Smooth muscle cell (in vitro differentiated cells): ENCODE measurements around the gene RBFOX2. TPM values are rescaled to one million over a fixed set of nuclear protein-coding genes. Genes with fewer than 3 reads are reported as not detected.

Source experiments
- DNase-seq: peaks from one replicate; lab custom pipeline; 2025; ENCODE audit not compliant: unreplicated experiment; lab: John Stamatoyannopoulos, UW
- H2AFZ ChIP-seq: fragments of 200-600 bp; sonication (generic); 2 replicates; pipeline ENCODE4 v1.6.0; 2016; ENCODE audit warnings: antibody characterized with exemption, low read depth, mild to moderate bottlenecking
- H3F3A ChIP-seq: fragments of 200-600 bp; sonication (generic); 2 replicates; pipeline ENCODE4 v1.6.0; 2017; ENCODE audit warnings: antibody characterized with exemption, low read depth
- H3K27ac ChIP-seq: fragments of 200-600 bp; sonication (generic); 2 replicates; pipeline ENCODE4 v1.5.1; 2016; ENCODE audit warnings: low read depth, mild to moderate bottlenecking
- H3K27me3 ChIP-seq: fragments of 200-600 bp; sonication (generic); 2 replicates; pipeline ENCODE4 v1.6.1; 2016; ENCODE audit warnings: low read depth, mild to moderate bottlenecking
- H3K36me3 ChIP-seq: fragments of 200-600 bp; sonication (generic); 2 replicates; pipeline ENCODE4 v1.5.1; 2016; ENCODE audit warnings: low read depth
- H3K4me1 ChIP-seq: fragments of 200-600 bp; sonication (generic); 2 replicates; pipeline ENCODE4 v1.5.1; 2016; ENCODE audit warnings: low read depth
- H3K4me2 ChIP-seq: fragments of 200-600 bp; sonication (generic); 2 replicates; pipeline ENCODE4 v1.6.0; 2016; ENCODE audit warnings: mild to moderate bottlenecking
- H3K4me3 ChIP-seq: fragments of 200-600 bp; sonication (generic); 2 replicates; pipeline ENCODE4 v1.5.1; 2016; ENCODE audit warnings: mild to moderate bottlenecking
- H3K79me2 ChIP-seq: fragments of 200-600 bp; sonication (generic); 2 replicates; pipeline ENCODE4 v1.6.0; 2016; ENCODE audit warnings: low read depth, mild to moderate bottlenecking
- H3K9ac ChIP-seq: fragments of 200-600 bp; sonication (generic); 2 replicates; pipeline ENCODE4 v1.6.0; 2016; ENCODE audit warnings: low read depth
- H3K9me3 ChIP-seq: fragments of 200-600 bp; sonication (generic); replicated peaks from 2 replicates; pipeline ENCODE4 v1.5.1; 2016; ENCODE audit warnings: low read depth
- H4K20me1 ChIP-seq: fragments of 200-600 bp; sonication (generic); 2 replicates; pipeline ENCODE4 v1.6.0; 2016; ENCODE audit warnings: low read depth
- CTCF ChIP-seq: fragments of 200-600 bp; sonication (generic); IDR thresholded peaks from 2 replicates; pipeline ENCODE4 v1.5.1; 2017; ENCODE audit warnings: borderline replicate concordance, mild to moderate bottlenecking, antibody characterized with exemption; ENCODE audit not compliant: insufficient read depth, poor library complexity, severe bottlenecking
- WGBS: methylation state at CpG from one replicate; pipeline ENCODE4 v1.1.7; 2016; ENCODE audit warnings: low lambda C conversion rate; 5-methylcytosine and 5-hydroxymethylcytosine counted together
- polyA plus RNA-seq: library from polyadenylated mRNA; unstranded; fragments of >200 nt; fragmentation: Nextera tagmentation; extraction: Ambion mirVana; gene quantifications from 2 replicates; pipeline ENCODE4 v1.2.1, GENCODE V29; 2016
- total RNA-seq: library from RNA; depleted of rRNA; stranded (reverse); fragments of >200 nt; gene quantifications from 2 replicates; pipeline ENCODE4 v1.2.3, GENCODE V29; 2014

Gene RBFOX2
- total and polyA plus RNA-seq, 2 experiments from 2014 or later: 128 to 144 TPM

GRCh38 chr22:35930933-35931332 lies 97.7 kb downstream of the RBFOX2 start:
- H3F3A ChIP-seq: no peaks in the 10 kb centered on the region

GRCh38 chr22:35928285-35928798 lies 100.3 kb downstream of the RBFOX2 start:
- no peak overlapping the region for H3K9ac ChIP-seq
- WGBS: 74% methylated on average over 3 of the region's 3 CpGs

More at GRCh38 chr22:35930933-35931332, 97.7 kb downstream of the RBFOX2 start:
- H3K27me3 ChIP-seq: no peaks in the 10 kb centered on the region
- H4K20me1 ChIP-seq: peaks cover 58% of the 10 kb centered on the region
- no peak overlapping the region for H3K4me3 ChIP-seq
- peaks cover 11% of the 10 kb centered on the region for H3K4me1 ChIP-seq
- DNase-seq: no peak
- peak; percentile 50 for TF ChIP-seq CTCF
- no peaks in the 10 kb centered on the region for H3K9me3 ChIP-seq
- peaks cover 88% of the 10 kb centered on the region for H3K79me2 ChIP-seq
- no peaks in the 10 kb centered on the region for H3K36me3 ChIP-seq
- H2AFZ ChIP-seq: no peak overlapping the region
- no peak overlapping the region for H3K4me2 ChIP-seq
- H3K9ac ChIP-seq: no peak overlapping the region
- no peak overlapping the region for H3K27ac ChIP-seq

GRCh38 chr22:35923026-35923425 lies 105.6 kb downstream of the RBFOX2 start:
- WGBS: 80% methylated on average over 2 of the region's 2 CpGs
- Histone ChIP-seq H3K36me3 (no peaks in the 10 kb centered on the region), H4K20me1 (peaks cover 68% of the 10 kb centered on the region), H3F3A (peaks cover 8% of the 10 kb centered on the region), H3K27me3 (no peaks in the 10 kb centered on the region), H3K9ac (no peak overlapping the region), H3K4me3 (no peak overlapping the region), H3K27ac (peak overlapping the region; percentile 80), H3K4me2 (peak overlapping the region; percentile 24), H3K9me3 (no peaks in the 10 kb centered on the region), H2AFZ (no peak overlapping the region), H3K4me1 (no peaks in the 10 kb centered on the region), H3K79me2 (peaks cover 86% of the 10 kb centered on the region)
- no peak for TF ChIP-seq CTCF
- no peak for DNase-seq

More at GRCh38 chr22:35928285-35928798, 100.3 kb downstream of the RBFOX2 start:
- DNase-seq: no peak
- no peak overlapping the region for H2AFZ ChIP-seq
- no peaks in the 10 kb centered on the region for H3K27me3 ChIP-seq
- no peak overlapping the region for H3K4me2 ChIP-seq
- H3K9me3 ChIP-seq: no peaks in the 10 kb centered on the region
- no peak for TF ChIP-seq CTCF
- peaks cover 4% of the 10 kb centered on the region for H3K4me1 ChIP-seq
- peaks cover 54% of the 10 kb centered on the region for H4K20me1 ChIP-seq
- peaks cover 3% of the 10 kb centered on the region for H3F3A ChIP-seq
- H3K79me2 ChIP-seq: peaks cover 87% of the 10 kb centered on the region
- H3K27ac ChIP-seq: no peak overlapping the region
- H3K4me3 ChIP-seq: no peak overlapping the region
- H3K36me3 ChIP-seq: no peaks in the 10 kb centered on the region

- Histone ChIP-seq H4K20me1 (peaks cover 64% of the 10 kb centered on the region), H3K4me3 (no peak overlapping the region), H3F3A (peaks cover 8% of the 10 kb centered on the region), H3K4me1 (no peaks in the 10 kb centered on the region), H3K27ac (peak overlapping the region; percentile 80), H2AFZ (no peak overlapping the region), H3K27me3 (no peaks in the 10 kb centered on the region), H3K4me2 (peak overlapping the region; percentile 53), H3K79me2 (peaks cover 86% of the 10 kb centered on the region), H3K9ac (no peak overlapping the region), H3K9me3 (no peaks in the 10 kb centered on the region), H3K36me3 (no peaks in the 10 kb centered on the region)
- peak; percentile 49 for TF ChIP-seq CTCF
- no peak for DNase-seq
Measured at GRCh38 chr22:35921777-35922176, 106.8 kb downstream of the RBFOX2 start.
